ENCODE results near the gene MCCD1.

DNA sequence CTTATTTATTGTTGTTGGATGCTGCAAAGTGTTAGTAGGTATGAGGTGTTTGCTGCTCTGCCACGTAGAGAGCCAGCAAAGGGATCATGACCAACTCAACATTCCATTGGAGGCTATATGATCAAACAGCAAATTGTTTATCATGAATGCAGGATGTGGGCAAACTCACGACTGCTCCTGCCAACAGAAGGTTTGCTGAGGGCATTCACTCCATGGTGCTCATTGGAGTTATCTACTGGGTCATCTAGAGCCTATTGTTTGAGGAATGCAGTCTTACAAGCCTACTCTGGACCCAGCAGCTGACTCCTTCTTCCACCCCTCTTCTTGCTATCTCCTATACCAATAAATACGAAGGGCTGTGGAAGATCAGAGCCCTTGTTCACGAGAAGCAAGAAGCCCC is 18.8 kb upstream of the MCCD1 start:
- TF ChIP-seq, protein P1, sequence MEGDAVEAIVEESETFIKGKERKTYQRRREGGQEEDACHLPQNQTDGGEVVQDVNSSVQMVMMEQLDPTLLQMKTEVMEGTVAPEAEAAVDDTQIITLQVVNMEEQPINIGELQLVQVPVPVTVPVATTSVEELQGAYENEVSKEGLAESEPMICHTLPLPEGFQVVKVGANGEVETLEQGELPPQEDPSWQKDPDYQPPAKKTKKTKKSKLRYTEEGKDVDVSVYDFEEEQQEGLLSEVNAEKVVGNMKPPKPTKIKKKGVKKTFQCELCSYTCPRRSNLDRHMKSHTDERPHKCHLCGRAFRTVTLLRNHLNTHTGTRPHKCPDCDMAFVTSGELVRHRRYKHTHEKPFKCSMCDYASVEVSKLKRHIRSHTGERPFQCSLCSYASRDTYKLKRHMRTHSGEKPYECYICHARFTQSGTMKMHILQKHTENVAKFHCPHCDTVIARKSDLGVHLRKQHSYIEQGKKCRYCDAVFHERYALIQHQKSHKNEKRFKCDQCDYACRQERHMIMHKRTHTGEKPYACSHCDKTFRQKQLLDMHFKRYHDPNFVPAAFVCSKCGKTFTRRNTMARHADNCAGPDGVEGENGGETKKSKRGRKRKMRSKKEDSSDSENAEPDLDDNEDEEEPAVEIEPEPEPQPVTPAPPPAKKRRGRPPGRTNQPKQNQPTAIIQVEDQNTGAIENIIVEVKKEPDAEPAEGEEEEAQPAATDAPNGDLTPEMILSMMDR (IDR thresholded peaks at IDR 0.05; ENCODE audit: insufficient read depth, low read length, poor library complexity, severe bottlenecking) = no peak
- TF ChIP-seq EZH2phosphoT487 (conservative IDR thresholded peaks at IDR 0.05; ENCODE audit: low read length) = no peak

Measured in SU-DHL-6 (cell line).